Glomerular visceral epithelial cell (primary cell): ENCODE data around the gene IP6K3.

ENCODE experiments used
- DNase-seq: peaks from one replicate; pipeline ENCODE4 v3.0.0-alpha.2; 2016; ENCODE audit errors: extremely low spot score

IP6K3 gene

DNA sequence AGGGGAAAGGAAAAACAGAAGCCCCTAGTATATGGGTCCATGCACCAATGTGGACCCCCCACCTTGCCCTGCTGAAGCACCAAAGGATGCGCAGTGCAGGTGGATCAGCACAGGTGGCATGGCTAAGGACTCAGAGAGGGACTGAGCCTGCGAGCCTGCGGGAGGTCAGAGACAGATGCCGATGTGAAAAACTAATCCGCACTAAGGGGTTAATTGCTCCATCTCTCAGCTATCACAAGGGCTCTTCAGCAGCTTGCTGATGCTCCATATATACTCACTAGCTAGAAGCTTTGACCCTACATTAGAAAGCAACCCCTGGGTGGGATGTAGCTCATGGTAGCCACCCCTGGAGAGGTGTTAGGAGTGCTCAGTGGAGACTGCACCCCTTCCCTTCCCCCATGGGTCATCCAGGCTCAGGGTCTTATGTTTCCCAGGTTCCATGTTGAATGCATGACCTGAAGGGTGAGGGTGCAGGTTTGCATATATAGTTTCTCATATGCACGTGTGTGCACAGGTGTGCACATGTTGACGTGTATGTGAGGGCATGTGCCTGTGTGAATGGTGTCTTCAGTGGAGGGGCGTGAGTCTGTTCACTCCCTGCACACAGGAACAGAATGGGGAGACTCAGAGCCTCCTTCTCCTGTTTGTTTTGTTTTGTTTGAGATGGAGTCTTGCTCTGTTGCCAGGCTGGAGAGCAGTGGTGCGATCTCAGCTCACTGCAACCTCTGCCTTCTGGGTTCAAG lies 13.4 kb upstream of the IP6K3 start:
- no peak for DNase-seq

DNA sequence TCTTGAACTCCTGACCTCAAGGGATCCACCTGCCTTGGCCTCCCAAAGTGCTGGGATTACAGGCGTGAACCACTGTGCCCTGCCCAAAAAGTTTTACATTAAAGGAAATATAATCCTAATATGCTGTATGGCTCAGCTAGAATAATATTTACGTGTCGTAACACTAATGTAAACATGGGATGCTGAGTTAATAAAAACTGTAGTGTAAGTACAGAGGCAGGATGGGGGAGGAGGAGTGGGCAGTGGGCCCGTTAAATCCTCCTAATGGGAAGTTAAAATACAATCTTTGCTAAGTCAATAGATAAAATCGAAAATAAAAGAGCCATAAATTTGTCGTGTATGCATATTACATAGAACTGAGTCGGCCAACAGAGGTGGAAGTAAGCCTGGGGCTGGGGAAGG lies 12.1 kb upstream of the IP6K3 start:
- no peak for DNase-seq

DNA sequence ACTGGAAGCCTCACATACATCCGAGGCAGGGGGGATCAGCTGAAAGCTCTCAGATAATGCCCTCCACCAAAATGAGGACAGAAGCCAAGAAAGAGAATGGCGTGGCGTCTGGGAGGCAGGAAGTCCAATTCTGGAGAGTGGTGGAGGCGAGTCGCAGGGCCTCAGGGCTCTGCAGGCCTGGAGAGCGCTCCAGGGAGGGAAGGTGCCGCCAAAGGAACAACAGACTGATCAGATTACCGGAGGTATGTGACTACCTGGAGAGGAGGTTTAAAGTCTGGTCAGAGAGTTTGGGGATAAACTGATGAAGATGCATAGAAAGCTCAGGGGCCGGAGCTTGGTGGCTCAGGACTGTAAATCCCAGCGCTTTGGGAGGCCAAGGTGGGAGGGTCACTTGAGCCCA lies 11.2 kb upstream of the IP6K3 start:
- no peak for DNase-seq

DNA sequence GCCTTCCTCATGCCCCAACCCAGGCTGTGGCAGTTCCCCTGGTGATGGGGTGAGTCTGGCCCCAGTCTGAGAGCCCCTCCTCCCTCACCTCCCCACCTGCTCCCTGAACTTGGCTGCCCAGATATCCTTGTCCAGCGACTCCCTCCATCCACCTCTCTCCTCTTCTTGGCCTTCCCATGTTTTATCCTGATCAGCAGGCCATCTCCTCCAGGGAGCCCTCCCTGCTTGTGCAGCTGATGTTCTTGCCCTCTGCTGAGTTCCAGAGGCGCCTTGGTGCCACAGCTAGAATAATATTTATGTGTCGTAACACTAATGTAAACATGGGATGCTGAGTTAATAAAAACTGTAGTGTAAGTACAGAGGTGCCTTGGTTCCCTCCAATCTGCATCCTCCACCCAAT lies 10.4 kb upstream of the IP6K3 start:
- DNase-seq: no peak

DNA sequence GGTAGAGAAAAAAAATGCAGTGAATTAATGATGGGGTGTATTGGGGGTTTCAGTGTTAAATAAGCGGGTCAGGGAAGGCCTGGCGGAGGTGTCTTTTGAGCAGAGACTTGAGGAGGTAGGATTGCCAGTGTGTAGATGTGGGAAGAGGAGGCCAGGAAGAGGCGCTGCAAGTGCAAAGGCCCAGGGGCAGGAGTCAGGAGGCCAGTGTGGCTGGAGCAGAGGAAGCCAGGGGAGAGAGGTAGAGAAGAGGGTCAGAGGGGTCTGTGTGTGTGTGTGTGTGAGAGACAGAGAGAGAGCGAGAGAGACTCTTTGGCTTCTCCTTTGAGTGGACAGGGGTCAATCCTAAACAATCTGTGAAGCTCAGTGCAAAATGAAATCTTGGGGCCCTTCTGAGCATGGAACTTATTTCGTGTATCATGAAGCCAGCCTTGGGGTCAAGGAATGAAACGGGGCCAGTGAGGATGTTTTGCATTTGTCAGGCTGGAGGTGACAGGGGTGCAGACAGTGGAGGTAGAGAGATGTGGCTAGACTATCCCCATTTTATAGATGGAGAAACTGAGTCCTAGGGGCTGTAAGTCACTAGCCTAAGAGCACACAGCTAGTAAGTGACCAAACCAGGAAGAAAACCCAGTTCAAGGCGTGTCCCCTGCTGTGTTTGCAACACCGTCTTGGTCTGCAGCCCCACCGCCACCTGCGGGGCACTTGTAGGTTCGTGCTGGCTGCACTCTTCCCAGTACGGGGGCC lies 9.7 kb upstream of the IP6K3 start:
- DNase-seq: no peak

DNA sequence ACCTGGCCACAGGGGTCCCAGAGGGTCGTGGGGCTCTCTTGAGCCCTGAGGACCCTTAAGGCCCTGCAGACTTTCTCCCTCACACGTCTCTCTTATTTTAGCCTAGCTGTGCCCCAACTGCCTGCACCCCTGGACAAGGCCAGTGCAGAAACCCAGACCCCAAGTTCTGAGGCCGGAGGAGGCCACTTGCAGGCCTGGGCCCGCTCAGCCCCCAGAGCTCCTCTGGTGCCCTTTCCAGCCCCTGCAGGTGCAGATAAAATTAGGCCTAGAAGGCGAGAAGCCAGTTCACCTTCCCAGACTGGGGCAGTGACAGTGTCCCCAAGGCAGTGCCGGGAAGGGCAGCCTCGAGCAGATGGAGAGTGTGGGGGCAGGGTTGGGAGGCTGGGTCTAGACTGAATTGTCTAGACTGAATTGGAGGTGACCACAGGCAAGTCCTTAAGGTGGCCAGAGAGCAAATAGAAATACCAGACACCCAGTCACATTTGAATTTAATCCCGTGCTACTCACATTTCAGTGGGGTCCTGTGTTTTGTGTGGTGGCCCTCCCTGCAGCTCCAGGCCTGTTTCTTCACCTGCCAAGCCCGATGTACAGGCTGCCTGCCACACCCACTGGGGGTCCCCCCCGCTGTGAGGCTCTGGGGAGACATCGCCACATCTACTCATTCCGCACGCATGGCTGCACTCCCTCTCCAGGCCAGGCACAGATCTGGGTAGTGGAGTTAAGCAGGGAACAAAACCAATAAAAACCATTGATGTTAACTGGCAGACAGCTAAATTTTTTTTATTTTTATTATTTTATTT lies 8.6 kb upstream of the IP6K3 start:
- DNase-seq: peak; percentile 47

DNA sequence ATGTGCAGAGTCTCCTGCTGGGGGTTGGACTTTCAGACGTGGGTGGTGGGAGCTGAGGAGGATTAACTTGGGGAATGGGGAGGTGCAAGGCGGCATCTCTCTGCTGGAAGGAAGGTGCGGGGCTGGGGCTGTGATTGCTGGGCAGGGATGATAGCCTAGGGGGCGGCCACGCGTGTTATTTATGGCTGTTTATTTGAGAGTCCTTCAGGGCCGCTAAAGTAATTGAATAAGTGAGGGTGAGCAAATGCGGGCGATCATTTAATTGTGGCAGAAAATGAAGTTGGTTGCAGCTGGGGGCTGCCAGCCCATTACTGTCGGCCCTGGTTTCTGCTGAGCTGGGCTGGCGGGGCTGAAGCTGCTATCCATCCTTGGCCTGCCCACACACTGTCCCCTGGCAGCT lies 7.5 kb upstream of the IP6K3 start:
- no peak for DNase-seq

DNA sequence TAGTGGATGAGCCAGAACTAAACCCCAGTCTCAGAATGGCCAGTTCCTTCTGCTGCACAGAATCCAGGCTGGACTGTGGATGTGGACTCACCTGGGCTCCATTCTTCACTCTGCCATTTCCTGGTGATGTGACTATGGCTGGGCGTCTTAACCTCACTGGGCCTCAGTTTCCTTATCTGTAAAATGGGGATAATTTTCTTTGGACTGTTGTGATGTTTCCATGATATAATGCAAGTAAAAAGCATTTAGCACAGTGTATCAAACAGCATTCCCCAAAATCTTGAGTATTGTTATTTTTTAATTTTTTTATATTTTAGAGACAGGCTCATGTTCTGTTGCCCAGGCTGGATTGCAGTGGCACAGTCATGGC lies 5.9 kb upstream of the IP6K3 start:
- no peak for DNase-seq

DNA sequence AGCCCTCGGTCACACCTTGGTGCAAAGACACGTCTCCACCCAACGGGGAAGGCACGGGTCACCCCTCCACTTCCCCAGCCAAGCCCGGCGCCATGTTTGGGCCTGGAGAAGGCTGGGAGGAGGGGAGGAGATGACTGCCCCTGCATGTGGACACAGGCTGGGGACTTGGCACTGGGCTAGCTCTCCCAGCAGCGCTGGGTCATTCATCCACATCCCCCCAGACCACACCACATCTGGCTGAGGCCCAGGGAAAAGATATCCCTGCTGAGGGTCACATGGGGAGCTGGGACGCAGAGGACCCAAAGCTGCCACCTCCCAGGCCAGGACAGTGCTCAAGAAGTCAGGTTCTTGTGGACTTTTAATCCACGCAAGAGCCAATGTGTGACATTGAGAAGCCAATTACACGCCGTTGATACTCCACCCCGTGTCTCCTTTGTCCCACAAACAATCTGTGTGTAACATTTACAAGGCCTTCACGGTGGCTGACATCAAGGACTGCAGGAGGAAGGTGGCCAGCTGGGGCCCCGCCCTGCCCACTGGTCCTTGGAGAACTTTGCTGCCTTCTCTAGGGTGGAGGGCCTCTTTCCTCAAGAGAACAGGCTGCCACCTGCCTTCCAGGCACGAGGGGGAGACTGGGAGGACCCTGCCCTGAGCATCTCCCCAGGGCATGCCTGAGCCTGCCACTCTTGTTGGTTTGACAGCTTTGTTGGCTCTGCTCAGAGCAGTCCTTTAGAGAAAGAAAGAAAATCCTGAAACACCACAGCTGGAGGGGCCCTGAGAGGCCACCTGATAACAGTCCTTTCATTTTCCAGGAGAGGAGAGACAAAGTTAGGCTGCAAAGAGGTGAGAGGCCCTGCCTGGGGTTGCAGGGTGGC lies 5.3 kb upstream of the IP6K3 start:
- DNase-seq: no peak

DNA sequence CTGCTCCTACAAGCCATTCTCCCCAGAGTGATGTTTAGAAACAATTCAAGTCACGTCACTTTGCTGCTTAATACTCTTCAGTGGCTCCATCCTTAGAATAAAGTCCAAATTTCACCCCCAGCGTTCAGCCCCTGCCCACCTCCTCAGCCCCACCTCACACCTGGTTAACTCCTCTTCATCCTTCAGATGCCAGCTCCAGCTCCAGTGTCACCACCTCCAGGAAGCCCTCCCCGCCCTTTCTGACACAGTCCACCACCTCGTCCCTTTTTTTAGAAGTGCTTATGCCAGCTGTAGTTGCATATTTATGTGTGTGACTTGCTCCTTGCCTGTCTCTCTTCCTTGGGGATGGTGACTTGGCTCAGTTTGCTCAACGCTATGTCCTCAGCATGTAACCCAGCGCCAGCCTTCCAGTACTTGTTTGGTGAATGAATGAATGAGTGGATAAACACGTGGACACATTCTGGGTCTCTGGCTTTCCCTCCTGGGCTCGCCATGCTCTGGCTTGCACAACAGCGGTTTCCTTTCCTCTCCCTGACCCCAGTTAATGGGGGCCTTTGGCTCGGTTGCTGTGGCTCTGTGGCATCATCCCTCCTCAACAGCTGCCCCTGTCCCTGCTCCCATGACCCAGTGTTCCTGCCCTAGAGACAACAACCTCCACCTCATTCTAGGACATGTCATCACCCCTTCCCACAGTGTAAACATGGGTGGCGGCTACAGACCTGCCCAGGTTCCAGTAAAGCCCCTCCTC lies 3.7 kb upstream of the IP6K3 start:
- DNase-seq: no peak

DNA sequence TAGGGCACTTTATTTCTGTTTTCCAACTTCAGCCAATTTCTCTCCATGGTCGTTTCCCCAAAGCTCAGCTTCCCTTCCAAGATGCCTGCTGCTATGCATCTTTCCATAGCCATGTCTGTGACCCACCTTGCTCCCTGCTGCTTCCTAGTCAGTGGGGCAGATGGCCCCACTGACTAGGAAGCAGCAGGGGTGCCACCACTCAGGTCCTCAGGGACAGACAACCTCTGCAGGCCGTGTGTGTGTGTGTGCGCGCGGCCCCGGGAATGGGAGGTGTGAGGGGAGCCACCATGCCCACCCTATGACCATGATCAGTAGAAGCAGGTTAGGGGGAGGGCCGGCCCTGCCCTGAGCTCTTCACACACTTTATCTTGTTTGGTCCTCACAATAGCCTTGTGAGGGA lies 2.7 kb upstream of the IP6K3 start:
- no peak for DNase-seq

DNA sequence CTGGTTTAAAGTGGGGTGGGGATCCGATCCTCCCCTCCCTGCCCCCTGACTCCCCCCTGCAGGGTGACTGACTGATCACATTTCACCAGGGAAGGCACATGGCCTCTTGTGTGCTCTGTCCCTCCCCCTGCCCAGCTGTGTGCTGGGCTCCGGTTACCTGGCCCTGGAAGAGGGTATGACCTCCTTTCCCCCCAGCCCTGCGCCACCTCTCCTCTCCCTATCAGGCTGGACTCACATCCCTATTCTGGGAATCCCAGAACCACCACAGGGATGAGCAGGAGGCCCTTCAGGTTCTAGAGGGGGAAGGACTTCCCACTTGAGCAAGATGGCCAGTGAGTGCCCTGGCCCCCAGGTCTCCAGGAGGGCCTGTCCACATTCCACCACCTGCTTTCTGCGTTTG lies 2.1 kb upstream of the IP6K3 start:
- DNase-seq: no peak

DNA sequence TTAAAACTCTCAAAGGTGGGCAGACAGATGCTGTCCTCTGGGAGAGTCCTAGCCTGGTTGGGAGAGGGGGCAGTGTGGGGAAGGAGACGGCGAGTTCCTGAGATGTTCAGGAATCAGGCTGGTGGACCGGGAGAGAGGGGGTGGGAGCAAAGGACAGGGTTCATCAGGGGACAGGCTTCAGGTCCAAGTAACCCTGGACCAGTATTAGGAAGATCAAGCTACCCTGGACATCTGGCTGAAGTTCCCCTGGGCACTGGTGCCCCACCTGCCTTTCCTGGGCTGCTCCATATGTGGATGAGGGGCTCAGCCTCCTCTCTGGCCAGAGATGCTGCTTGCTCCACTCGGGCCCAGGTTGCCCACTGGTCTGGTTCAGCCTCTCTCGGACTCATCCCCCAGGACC lies 1.1 kb upstream of the IP6K3 start:
- DNase-seq: no peak

DNA sequence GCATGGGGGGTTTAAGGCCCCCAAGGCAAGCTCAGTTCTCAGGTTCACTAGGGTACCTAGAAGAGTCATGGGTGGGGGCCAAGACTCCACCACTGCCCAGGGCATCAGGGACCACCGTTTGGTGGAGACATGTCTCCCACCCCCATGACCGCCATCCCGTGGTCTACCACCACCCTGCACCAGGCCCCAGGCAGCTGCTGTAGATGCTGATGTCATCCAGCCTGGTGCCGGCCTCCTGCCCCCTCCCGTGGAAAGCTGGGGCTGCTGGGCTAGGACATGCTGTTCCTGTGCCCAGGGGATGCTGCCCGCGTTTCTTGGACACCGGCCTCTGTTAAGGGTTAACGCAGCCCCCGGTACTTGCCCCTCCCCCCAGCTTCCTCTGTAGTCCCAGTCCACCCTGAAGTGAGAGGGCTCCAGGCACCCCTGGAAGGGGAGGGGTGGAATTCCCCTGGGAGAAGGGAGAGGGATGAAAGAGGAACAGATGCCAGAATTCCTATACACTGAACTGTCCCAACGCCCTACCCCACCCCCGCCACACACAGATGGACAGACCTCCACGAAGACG lies 587 bp downstream of the IP6K3 start:
- DNase-seq: peak; percentile 83

DNA sequence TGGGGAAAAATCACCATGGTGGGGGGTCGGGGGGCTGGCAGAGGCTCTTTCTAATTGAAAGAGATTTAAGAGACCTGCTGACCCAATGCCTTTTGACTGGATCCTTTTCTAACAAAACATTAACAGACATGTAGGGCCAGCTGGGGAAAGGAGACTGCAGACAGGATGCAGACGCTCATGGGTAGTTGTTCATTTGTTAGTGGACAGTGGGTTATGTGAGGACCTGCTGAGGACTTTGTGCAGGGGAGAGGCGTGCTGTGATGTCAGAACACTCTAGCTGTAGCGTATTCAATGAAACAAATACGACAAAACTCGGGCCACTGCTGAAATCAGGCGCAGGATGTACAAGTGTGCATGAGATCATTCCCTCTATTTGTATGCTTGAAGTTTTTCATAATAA lies 1.2 kb downstream of the IP6K3 start:
- DNase-seq: peak; percentile 54

DNA sequence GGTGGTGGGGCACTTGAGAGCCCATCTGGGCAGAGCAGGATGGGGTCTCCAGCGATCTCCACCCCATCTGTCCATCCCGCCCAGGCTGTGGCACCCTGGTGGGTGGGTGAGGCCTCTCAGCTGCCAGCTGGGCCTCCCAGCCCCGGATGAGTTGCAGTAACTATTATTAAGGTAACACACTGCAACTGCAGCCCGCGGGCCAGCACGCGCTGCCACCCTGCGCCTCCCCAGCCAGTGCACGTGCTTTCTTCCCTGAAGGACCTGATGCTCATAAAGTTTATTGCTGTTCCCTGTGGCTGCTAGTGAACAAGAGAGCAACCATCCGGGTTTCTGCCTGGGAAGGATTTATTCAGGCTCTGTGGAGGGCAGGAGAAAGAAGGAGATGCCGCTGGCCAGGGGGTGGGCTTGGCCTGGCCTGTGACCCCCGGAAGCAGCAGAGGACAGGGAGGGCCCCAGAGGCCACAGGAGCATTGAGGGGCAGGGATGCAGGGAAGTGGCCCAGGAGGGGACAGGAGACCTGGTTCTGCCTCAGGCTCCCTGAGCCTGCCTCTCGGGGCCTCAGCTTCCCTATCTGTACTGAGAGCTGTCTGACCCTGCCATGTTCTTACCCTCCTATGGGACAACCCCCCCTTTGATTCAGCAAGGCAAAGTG lies 1.7 kb downstream of the IP6K3 start:
- no peak for DNase-seq

DNA sequence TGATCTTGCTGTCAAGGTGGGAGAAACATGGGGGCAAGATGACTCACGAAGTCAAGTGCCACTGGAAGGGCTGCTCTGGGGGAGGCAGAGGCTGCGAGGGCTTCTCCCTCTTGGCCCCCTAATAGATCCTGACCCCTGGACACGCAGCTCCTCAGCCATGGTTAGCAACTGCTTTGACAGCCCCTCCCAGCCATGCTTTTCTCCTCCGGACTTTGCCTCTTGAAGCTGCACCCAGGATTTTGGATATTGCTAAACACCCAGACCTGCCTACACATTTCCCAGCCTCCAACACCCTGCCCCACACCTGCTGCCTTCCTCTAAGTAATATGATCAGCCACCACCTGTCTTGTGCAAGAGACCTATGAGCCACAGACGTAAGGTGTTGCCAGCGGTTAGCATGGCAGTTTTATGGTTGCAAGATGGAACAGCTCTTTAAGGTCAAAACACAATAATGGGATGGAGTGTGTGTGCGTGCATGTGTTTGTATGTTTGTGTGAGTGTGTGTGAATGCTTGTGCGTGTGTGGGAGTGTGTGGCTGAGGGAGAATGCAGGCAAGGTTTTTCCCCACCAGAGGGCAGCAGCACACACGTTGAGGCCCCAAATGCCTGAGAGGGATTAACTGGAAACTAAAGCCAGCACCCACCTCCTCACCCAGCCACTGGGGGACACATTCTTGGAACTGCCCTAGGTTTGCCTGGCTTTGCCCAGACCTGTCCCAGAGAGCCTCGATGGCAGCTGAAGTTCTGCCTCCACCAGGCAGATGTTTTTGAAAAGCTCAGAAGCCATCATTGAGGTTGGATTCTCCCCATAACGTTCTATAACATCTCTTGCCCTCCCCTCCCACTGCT lies 2.5 kb downstream of the IP6K3 start:
- DNase-seq: peak; percentile 80

DNA sequence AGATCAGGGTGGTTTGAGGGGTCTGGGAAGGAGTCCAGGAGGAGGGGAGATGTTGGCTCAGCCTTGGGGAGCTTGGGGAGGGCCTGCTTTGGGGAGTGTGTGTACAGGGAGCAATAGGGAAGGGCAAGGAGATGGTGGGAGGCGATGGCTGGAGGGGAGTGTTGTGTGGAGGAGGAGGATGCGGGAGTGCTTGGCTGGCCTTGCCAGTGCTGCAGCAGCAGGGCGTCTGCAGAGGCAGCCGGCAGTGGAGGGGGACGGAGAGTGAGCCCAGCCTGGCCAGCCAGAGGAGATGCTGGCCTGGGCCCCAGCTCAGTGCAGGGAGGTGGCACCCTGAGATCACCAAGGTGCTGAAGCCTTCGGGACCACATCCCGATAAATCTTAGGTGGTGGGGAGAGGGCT lies 3.9 kb downstream of the IP6K3 start:
- no peak for DNase-seq

DNA sequence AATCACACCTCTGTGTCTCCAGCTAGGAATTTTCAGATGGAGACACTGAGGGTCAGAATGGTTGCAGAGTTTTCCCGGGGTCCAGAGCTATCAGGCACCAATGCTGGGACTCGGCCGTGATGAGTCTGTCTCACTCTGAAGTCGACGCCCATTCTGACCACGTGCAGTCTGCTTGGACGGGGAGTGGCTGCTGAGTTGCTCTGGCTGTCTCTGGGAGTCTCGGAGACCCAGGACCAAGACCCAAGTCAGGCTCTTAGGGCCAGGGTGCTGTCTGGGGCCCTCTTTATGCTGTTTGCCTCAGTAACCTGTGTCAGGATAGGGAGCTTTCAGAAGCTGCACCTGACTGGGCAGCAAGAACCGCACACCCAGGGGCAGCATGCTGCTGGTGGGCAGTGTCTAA lies 4.6 kb downstream of the IP6K3 start:
- DNase-seq: no peak
